Fibroblast of villous mesenchyme (primary cell): ENCODE results near the gene TGFB1. TPM values are rescaled to one million over a fixed set of nuclear protein-coding genes. Genes with fewer than 3 reads are reported as not detected.

Experiments used
- DNase-seq: peaks from one replicate; pipeline ENCODE4 v3.0.0-alpha.2; 2010; ENCODE audit warnings: low read depth
- H3K4me3 ChIP-seq: 2 replicates; pipeline ENCODE4 v1.5.1; 2011; ENCODE audit warnings: low read depth, mild to moderate bottlenecking, low read length
- CTCF ChIP-seq: IDR thresholded peaks from 2 replicates; pipeline ENCODE4 v1.5.1; 2012; ENCODE audit warnings: low read depth, mild to moderate bottlenecking, low read length; ENCODE audit not compliant: insufficient read depth
- total RNA-seq: library from RNA; depleted of rRNA; stranded (reverse); fragments of >200 nt; gene quantifications from 2 replicates; pipeline ENCODE4 v1.2.3, GENCODE V29; 2012

Gene TGFB1
- total RNA-seq, 1 donor: 7.8 TPM

- DNase-seq: no peak
- no peak for TF ChIP-seq CTCF
- no peak overlapping the region for H3K4me3 ChIP-seq
These were observed 16.0 kb upstream of the TGFB1 start for GRCh38 chr19:41369769-41370168.

GRCh38 chr19:41367848-41368301, 14.2 kb upstream of the TGFB1 start:
- H3K4me3 ChIP-seq: no peak overlapping the region
- no peak for TF ChIP-seq CTCF
- peak; percentile 97 for DNase-seq

GRCh38 chr19:41366089-41366488, 12.4 kb upstream of the TGFB1 start:
- DNase-seq: no peak
- TF ChIP-seq CTCF: peak; percentile 16
- H3K4me3 ChIP-seq: no peak overlapping the region

GRCh38 chr19:41364524-41365391, 11.0 kb upstream of the TGFB1 start:
- peak overlapping the region; percentile 81 for H3K4me3 ChIP-seq
- peak; percentile 33 for DNase-seq
- TF ChIP-seq CTCF: no peak

GRCh38 chr19:41363753-41364523, 10.2 kb upstream of the TGFB1 start, which contains the start of gene B9D2:
Gene B9D2 (minus strand): TSS chr19:41364149. CDS start chr19:41363519, 630 bp downstream.
- peak; percentile 98 for DNase-seq

GRCh38 chr19:41363371-41363752, 9.6 kb upstream of the TGFB1 start:
- no peak for DNase-seq
- no peak for TF ChIP-seq CTCF
- H3K4me3 ChIP-seq: peak overlapping the region; percentile 81

More at GRCh38 chr19:41363753-41364523, 10.2 kb upstream of the TGFB1 start, which contains the start of gene B9D2:
- H3K4me3 ChIP-seq: peak within 1 kb of the TSS; percentile 81
- TF ChIP-seq CTCF: no peak
